Measurements from ENCODE around the gene TMEM14C. TPM values are rescaled to one million over a fixed set of nuclear protein-coding genes. Genes with fewer than 3 reads are reported as not detected.

The TMEM14C gene
- total and polyA plus RNA-seq, 2 donors (not counting 3 experiments of a cell fraction or from before 2014, with no cell fraction given), result 89.3 to 146 TPM

- Histone ChIP-seq H4K20me1 (replicated peaks; ENCODE audit: control insufficient read depth, extremely low read depth, insufficient read depth, low read length) (no peaks in the 10 kb centered on the region), H3K4me1 (ENCODE audit: control insufficient read depth, extremely low read depth, insufficient read depth, low read length) (no peaks in the 10 kb centered on the region), H3K27ac (ENCODE audit: insufficient read depth, low read depth, low read length) (no peak overlapping the region), H3K9ac (replicated peaks; ENCODE audit: extremely low read depth, insufficient read depth, low read length) (no peak overlapping the region), H3K4me3 (replicated peaks in 1 of 3; ENCODE audit: insufficient read depth in 1 of 3, low read depth in 1 of 3, low read length in 3 of 3) (no peak overlapping the region), H3K36me3 (ENCODE audit: control insufficient read depth in 2 of 2, extremely low read depth in 1 of 2, insufficient read depth in 2 of 2, low read length in 2 of 2) (no peaks in the 10 kb centered on the region), H3K27me3 (ENCODE audit: control insufficient read depth in 2 of 2, insufficient read depth in 2 of 2, low read length in 2 of 2) (peaks cover 6 to 16% of the 10 kb centered on the region in 2 experiments), H2AFZ (ENCODE audit: low read depth, low read length) (no peak overlapping the region), H3K79me2 (ENCODE audit: control insufficient read depth, insufficient read depth, low read length) (no peaks in the 10 kb centered on the region), H3K4me2 (ENCODE audit: insufficient read depth, low read length) (no peak overlapping the region), H3K9me1 (replicated peaks; ENCODE audit: control insufficient read depth, extremely low read depth, insufficient read depth, low read length) (no peaks in the 10 kb centered on the region), H3K9me3 (replicated peaks; ENCODE audit: control insufficient read depth, insufficient read depth, low read length) (no peaks in the 10 kb centered on the region)
- no TSS peak for BruUV-seq (replicated peaks)
- no peak for DNase-seq (ENCODE audit: low read depth, low spot score)
- ChIA-PET CTCF (interaction anchor here (0.9 kb wide), 1 partner anchor 120 kb away, joined by 3 read pairs; no protein-coding TSS in a partner anchor), POLR2A (no interaction called here)
- intact Hi-C loops (cut with micrococcal nuclease) (no loop called here), dilution Hi-C loops (cut with MboI; ENCODE audit: extremely low pct_ligation_motif_present, low sequenced_read_pairs) (no loop called here)
- TF ChIP-seq MYC (IDR thresholded peaks at IDR 0.05; ENCODE audit: low read depth, low read length) (no peak), JUN (IDR thresholded peaks at IDR 0.05; ENCODE audit: borderline replicate concordance, insufficient read depth, insufficient read length, low read depth) (no peak), EZH2 (IDR thresholded peaks at IDR 0.05; ENCODE audit: borderline replicate concordance, low read depth, low read length, severe bottlenecking) (no peak), POLR2AphosphoS5 (IDR thresholded peaks at IDR 0.05; ENCODE audit: insufficient read depth, low read depth, low read length) (no peak)
- FAIRE-seq, result no peak
Measured at GRCh38 chr6:10682355-10682988, 40.4 kb upstream of the TMEM14C start.

- no peak overlapping the region for H3K27ac ChIP-seq (ENCODE audit: insufficient read depth, low read depth, low read length)
- H3K4me1 ChIP-seq (ENCODE audit: control insufficient read depth, extremely low read depth, insufficient read depth, low read length), result no peaks in the 10 kb centered on the region
- intact Hi-C loops (cut with micrococcal nuclease), result no loop called here
- TF ChIP-seq POLR2AphosphoS5 (IDR thresholded peaks at IDR 0.05; ENCODE audit: insufficient read depth, low read depth, low read length) (no peak), MYC (IDR thresholded peaks at IDR 0.05; ENCODE audit: low read depth, low read length) (no peak), CTCF (IDR thresholded peaks at IDR 0.05; ENCODE audit: extremely low read depth in 1 of 2, insufficient read depth in 1 of 2, low read depth in 1 of 2, low read length in 2 of 2) (no peak), FOS (IDR thresholded peaks at IDR 0.05; ENCODE audit: borderline replicate concordance, insufficient read depth, low read length) (no peak)
- TF ChIP-seq, protein P1, sequence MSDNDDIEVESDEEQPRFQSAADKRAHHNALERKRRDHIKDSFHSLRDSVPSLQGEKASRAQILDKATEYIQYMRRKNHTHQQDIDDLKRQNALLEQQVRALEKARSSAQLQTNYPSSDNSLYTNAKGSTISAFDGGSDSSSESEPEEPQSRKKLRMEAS (IDR thresholded peaks at IDR 0.05; ENCODE audit: insufficient read depth, insufficient read length), result no peak
- CTCF ChIA-PET, result no interaction called here
- no peaks in the 10 kb centered on the region for H3K9me3 ChIP-seq (replicated peaks; ENCODE audit: control insufficient read depth, insufficient read depth, low read length)
- H3K79me2 ChIP-seq (ENCODE audit: control insufficient read depth, insufficient read depth, low read length), result no peaks in the 10 kb centered on the region
- H3K36me3 ChIP-seq (ENCODE audit: control insufficient read depth in 2 of 2, extremely low read depth in 1 of 2, insufficient read depth in 2 of 2, low read length in 2 of 2), result no peaks in the 10 kb centered on the region
- dilution Hi-C loops (cut with MboI; ENCODE audit: extremely low pct_ligation_motif_present, low sequenced_read_pairs), result no loop called here
- peaks cover 6 to 22% of the 10 kb centered on the region in 2 experiments for H3K27me3 ChIP-seq (ENCODE audit: control insufficient read depth in 2 of 2, insufficient read depth in 2 of 2, low read length in 2 of 2)
- POLR2A ChIA-PET, result no interaction called here
- H3K9ac ChIP-seq (replicated peaks; ENCODE audit: extremely low read depth, insufficient read depth, low read length), result no peak overlapping the region
- H2AFZ ChIP-seq (ENCODE audit: low read depth, low read length), result no peak overlapping the region
- no TSS peak for BruUV-seq (replicated peaks)
- H3K4me3 ChIP-seq (replicated peaks in 1 of 3; ENCODE audit: insufficient read depth in 1 of 3, low read depth in 1 of 3, low read length in 3 of 3), result no peak overlapping the region
- H4K20me1 ChIP-seq (replicated peaks; ENCODE audit: control insufficient read depth, extremely low read depth, insufficient read depth, low read length), result no peaks in the 10 kb centered on the region
- no peak for DNase-seq (ENCODE audit: low read depth, low spot score)
- H3K4me2 ChIP-seq (ENCODE audit: insufficient read depth, low read length), result no peak overlapping the region
- no peaks in the 10 kb centered on the region for H3K9me1 ChIP-seq (replicated peaks; ENCODE audit: control insufficient read depth, extremely low read depth, insufficient read depth, low read length)
- FAIRE-seq, result no peak
Measured at GRCh38 chr6:10684618-10685017, 38.3 kb upstream of the TMEM14C start.

Data from endothelial cell of umbilical vein (primary cell).